Measurements from ENCODE around the gene ZNF609. TPM values are rescaled to one million over a fixed set of nuclear protein-coding genes. Genes with fewer than 3 reads are reported as not detected.

Gene ZNF609
- total RNA-seq, 1 donor from 2014 or later, result 80.5 TPM

DNA sequence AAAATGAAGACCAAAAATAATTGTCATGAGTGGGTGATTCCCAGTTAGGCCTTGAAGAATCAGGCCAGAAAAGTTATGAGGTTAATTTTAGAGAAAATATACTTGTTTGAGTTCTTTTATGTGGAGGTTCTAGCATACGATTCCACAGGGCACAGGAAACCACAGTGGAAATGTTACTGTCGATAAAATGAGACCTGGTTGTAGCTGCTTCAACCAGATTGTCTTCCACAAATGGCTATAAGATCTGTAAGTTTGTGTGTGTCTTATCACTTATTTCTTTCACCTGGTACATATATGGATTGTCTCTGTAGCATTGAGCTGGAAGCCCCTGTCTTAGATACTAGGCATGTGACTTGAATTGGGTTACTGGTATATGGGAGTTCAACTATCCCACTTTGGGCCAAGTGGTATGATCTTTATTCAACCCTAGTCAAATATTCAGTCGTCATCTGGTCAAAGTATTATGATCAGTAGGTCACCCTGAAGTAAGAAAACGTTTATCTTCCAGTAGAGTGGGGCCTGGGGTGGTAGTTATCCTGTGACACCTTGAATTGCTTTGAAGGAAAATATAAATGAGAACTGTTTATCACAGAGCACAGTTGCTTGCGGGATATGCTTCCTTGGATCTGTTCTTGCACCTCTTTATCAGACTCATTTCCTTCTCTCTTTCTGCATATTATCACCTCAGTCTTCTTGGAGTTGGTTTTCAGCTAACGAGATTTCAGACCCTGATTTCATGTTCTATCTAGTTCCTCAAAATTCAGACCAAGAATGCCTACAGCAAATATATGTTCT is 21.5 kb upstream of the ZNF609 start:
- Mint-ChIP-seq H3K27ac (ENCODE audit: unreplicated experiment) (no peak overlapping the region), H3K4me1 (ENCODE audit: low read depth, unreplicated experiment) (no peaks in the 10 kb centered on the region), H3K27me3 (ENCODE audit: unreplicated experiment) (peaks cover 2% of the 10 kb centered on the region), H3K9me3 (ENCODE audit: unreplicated experiment) (no peaks in the 10 kb centered on the region), H3K36me3 (ENCODE audit: unreplicated experiment) (no peaks in the 10 kb centered on the region), H3K4me3 (ENCODE audit: unreplicated experiment) (no peak overlapping the region)
- TF ChIP-seq, protein P1, sequence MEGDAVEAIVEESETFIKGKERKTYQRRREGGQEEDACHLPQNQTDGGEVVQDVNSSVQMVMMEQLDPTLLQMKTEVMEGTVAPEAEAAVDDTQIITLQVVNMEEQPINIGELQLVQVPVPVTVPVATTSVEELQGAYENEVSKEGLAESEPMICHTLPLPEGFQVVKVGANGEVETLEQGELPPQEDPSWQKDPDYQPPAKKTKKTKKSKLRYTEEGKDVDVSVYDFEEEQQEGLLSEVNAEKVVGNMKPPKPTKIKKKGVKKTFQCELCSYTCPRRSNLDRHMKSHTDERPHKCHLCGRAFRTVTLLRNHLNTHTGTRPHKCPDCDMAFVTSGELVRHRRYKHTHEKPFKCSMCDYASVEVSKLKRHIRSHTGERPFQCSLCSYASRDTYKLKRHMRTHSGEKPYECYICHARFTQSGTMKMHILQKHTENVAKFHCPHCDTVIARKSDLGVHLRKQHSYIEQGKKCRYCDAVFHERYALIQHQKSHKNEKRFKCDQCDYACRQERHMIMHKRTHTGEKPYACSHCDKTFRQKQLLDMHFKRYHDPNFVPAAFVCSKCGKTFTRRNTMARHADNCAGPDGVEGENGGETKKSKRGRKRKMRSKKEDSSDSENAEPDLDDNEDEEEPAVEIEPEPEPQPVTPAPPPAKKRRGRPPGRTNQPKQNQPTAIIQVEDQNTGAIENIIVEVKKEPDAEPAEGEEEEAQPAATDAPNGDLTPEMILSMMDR (IDR thresholded peaks at IDR 0.05; ENCODE audit: partially characterized antibody, unreplicated experiment), result no peak
- no peak for DNase-seq

DNA sequence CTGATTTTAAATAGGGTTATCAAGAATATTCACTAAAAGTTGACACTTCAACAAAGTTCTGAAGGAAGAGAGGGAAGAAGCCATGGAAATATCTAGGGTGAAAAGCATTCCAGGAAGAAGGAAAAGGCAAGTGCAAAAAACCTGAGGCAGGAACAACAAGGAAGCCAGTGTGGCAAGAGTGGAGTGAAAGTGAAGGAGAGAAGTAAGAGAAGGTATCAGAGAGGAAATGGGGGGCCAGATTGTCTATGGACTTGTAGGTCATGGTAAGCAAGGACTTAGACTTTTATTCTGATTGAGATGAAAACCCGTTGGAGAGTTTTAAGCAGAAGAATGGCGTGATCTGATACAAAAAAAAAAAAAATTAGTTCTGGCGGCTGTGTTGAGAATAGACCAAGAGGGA is 18.5 kb upstream of the ZNF609 start:
- TF ChIP-seq, protein P1 (IDR thresholded peaks at IDR 0.05; ENCODE audit: partially characterized antibody, unreplicated experiment), result no peak
- no peaks in the 10 kb centered on the region for H3K4me1 Mint-ChIP-seq (ENCODE audit: low read depth, unreplicated experiment)
- peaks cover 2% of the 10 kb centered on the region for H3K27me3 Mint-ChIP-seq (ENCODE audit: unreplicated experiment)
- H3K9me3 Mint-ChIP-seq (ENCODE audit: unreplicated experiment), result no peaks in the 10 kb centered on the region
- no peak overlapping the region for H3K4me3 Mint-ChIP-seq (ENCODE audit: unreplicated experiment)
- no peak for DNase-seq
- no peaks in the 10 kb centered on the region for H3K36me3 Mint-ChIP-seq (ENCODE audit: unreplicated experiment)
- H3K27ac Mint-ChIP-seq (ENCODE audit: unreplicated experiment), result no peak overlapping the region

DNA sequence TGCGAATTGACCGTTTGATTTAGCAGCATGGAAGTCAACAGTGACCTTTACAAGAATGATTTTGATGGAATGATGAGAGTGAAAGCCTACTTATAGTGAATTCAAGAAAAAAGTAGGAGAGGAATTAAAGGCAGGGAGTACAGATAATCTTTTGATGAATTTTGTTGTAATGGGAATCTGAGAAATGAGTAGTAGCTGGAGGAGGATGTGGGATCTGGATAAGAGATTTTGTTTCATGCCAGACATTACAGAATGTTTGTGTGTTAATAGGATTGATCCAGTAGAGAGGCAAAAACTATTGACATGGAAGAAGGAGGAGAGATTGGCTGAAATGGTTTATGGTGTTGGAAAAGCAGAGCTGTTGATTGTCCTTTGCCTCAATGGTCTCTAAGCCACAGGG is 17.4 kb upstream of the ZNF609 start:
- Mint-ChIP-seq H3K27me3 (ENCODE audit: unreplicated experiment) (no peaks in the 10 kb centered on the region), H3K27ac (ENCODE audit: unreplicated experiment) (no peak overlapping the region), H3K36me3 (ENCODE audit: unreplicated experiment) (no peaks in the 10 kb centered on the region), H3K4me3 (ENCODE audit: unreplicated experiment) (no peak overlapping the region), H3K9me3 (ENCODE audit: unreplicated experiment) (no peaks in the 10 kb centered on the region), H3K4me1 (ENCODE audit: low read depth, unreplicated experiment) (no peaks in the 10 kb centered on the region)
- TF ChIP-seq, protein P1 (IDR thresholded peaks at IDR 0.05; ENCODE audit: partially characterized antibody, unreplicated experiment), result no peak
- DNase-seq, result no peak

DNA sequence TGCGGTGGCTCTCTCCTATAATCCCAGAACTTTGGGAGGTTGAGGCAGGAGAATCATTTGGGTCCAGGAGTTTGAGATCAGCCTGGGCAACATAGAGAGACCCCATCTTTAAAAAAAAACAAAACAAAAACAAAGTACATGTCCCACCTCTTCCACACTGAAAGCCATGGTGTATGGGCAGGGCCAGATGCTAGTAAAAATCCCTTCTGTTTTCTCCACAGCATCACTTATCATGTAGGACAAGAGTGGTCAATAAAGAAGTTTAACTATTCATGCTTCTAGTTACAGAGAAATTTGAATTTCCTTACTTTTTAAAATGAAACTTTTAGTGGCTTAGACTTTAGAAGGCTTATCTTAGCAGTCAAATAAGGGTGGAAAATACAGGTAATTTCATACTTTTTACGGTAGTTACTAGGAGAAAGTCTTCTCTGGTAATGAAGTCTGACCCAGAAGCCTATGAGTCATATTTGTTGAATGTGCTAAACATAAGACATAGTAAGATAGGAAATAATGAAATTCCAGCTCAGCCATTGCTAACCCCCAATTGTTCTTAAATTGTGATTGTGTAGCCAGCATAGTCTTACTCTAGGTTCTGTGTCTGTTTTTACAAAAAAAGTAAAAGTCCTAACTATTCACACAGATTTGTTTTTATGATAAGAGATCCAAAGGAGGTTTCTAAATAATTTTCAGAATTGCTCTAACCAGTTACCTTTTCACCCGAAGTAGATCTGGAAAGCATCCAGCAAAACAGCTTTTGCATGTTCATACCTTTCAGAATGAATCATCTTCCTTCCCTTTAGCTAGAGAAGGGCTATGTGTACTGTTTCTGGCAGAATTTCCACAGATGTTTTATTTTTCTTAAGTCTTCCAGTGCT is 16.4 kb upstream of the ZNF609 start:
- Mint-ChIP-seq H3K27me3 (ENCODE audit: unreplicated experiment) (no peaks in the 10 kb centered on the region), H3K27ac (ENCODE audit: unreplicated experiment) (no peak overlapping the region), H3K36me3 (ENCODE audit: unreplicated experiment) (no peaks in the 10 kb centered on the region), H3K4me3 (ENCODE audit: unreplicated experiment) (no peak overlapping the region), H3K9me3 (ENCODE audit: unreplicated experiment) (no peaks in the 10 kb centered on the region), H3K4me1 (ENCODE audit: low read depth, unreplicated experiment) (no peaks in the 10 kb centered on the region)
- DNase-seq, result no peak
- TF ChIP-seq, protein P1 (IDR thresholded peaks at IDR 0.05; ENCODE audit: partially characterized antibody, unreplicated experiment), result no peak

DNA sequence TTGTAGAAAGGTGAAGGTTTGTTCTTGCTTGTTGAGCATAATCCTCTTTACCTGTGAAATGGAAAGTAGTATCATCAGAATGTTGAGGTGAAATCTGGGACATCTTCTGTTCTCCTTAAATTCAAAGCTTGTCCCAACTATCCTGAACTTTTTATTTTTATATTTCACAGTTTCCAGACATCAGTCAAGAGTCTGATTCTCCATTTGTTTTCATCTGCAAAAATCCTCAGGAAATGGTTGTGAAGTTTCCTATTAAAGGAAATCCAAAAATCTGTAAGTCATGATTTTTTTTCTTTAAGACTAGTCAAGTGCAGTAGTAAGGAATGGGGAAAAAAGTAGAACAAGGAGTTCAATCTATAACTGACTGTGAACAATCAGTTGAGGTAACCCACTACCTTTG is 15.5 kb upstream of the ZNF609 start:
- no peak for DNase-seq
- H3K36me3 Mint-ChIP-seq (ENCODE audit: unreplicated experiment), result no peaks in the 10 kb centered on the region
- H3K27me3 Mint-ChIP-seq (ENCODE audit: unreplicated experiment), result no peaks in the 10 kb centered on the region
- H3K27ac Mint-ChIP-seq (ENCODE audit: unreplicated experiment), result no peak overlapping the region
- no peak overlapping the region for H3K4me3 Mint-ChIP-seq (ENCODE audit: unreplicated experiment)
- no peaks in the 10 kb centered on the region for H3K4me1 Mint-ChIP-seq (ENCODE audit: low read depth, unreplicated experiment)
- no peaks in the 10 kb centered on the region for H3K9me3 Mint-ChIP-seq (ENCODE audit: unreplicated experiment)
- TF ChIP-seq, protein P1 (IDR thresholded peaks at IDR 0.05; ENCODE audit: partially characterized antibody, unreplicated experiment), result no peak

Data from glutamatergic neuron (in vitro differentiated cells).